ENCODE measurements around the gene LRP6.
"Not testable (repeated sequence)": the region's sequence is repeated elsewhere in the genome, so short reads cannot be mapped to it uniquely, and the experiment has no call there.

Gene LRP6

DNA sequence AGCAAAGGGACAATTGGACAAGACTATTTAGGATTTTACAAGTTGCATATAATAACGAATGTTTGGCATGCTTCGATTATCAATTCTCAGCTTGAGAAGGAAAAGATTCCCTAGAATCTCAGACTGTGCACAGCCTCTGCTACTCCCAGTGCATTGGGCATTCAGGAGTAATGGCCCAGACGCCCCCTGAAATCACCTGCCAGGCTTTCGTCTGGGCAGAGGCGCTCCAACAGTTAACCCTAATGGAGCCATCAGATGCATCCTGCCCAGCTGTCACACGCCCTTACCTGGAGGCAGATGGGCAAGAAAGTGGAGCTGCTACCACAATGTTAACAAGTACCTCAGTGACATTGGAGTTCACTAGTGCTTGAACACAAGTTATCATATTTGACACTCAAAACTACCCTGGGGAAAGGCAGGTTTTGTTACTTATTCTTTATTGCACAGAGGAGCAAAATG is 927 bp upstream of the LRP6 start:
- TF ChIP-seq HDGF (IDR thresholded peaks at IDR 0.05; ENCODE audit: borderline replicate concordance) (no peak), TARDBP (IDR thresholded peaks at IDR 0.05) (no peak), L3MBTL2 (conservative IDR thresholded peaks at IDR 0.05) (no peak), ZNF384 (IDR thresholded peaks at IDR 0.05) (no peak), CTBP1 (IDR thresholded peaks at IDR 0.05; ENCODE audit: borderline replicate concordance) (no peak), FOXA1 (IDR thresholded peaks at IDR 0.05) (no peak)
- ChIA-PET CTCF (interaction anchor here (1.1 kb wide), 1 partner anchor 82 kb away, joined by 3 read pairs; the partner anchor contains the start of gene MANSC1), POLR2A (interaction anchor here (1.5 to 3.5 kb wide), 2 partner anchors 9 to 52 kb away, joined by 5 to 21 read pairs; no protein-coding TSS in a partner anchor)

DNA sequence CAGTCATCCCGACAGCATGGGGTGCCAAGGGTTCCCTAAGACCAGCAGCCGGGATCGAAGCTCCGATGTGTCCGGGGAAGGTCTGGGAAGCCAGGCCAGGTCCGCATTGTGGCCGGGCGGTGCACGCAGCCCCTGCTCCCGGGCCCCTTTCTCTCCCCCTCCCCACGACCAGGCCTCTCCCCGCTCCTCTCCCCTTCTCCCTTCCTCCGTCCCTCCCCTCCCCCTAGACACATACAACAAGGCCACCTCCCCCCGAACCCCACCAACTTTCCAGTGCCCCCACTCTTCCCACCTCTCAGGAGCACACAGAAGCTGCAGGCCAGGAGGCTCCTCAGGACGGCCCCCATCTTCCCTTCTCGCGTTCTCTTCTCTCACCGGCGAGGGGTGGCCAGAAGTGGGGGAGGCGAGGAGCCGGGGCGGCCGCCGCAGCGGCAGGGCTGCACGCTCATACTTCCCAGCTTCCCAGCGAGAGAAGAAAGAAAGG is 413 bp downstream of the LRP6 start:
- TF ChIP-seq, protein P1, sequence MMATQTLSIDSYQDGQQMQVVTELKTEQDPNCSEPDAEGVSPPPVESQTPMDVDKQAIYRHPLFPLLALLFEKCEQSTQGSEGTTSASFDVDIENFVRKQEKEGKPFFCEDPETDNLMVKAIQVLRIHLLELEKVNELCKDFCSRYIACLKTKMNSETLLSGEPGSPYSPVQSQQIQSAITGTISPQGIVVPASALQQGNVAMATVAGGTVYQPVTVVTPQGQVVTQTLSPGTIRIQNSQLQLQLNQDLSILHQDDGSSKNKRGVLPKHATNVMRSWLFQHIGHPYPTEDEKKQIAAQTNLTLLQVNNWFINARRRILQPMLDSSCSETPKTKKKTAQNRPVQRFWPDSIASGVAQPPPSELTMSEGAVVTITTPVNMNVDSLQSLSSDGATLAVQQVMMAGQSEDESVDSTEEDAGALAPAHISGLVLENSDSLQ (IDR thresholded peaks at IDR 0.05), result no peak
- TF ChIP-seq L3MBTL2 (conservative IDR thresholded peaks at IDR 0.05) (no peak), CTBP1 (IDR thresholded peaks at IDR 0.05; ENCODE audit: borderline replicate concordance) (no peak), TARDBP (IDR thresholded peaks at IDR 0.05) (no peak)
- POLR2A ChIA-PET, result interaction anchor here (0.6 to 3.5 kb wide), 12 partner anchors 8 to 182 kb away, joined by 3 to 21 read pairs (median 4); partner anchors contain the start of gene MANSC1
- peak; percentile 29 for DNase-seq (ENCODE audit: extremely low spot score)
- CTCF ChIA-PET, result interaction anchor here (0.6 kb wide), 1 partner anchor 64 kb away, joined by 3 read pairs; no protein-coding TSS in a partner anchor

More for the DNA sequence above, 927 bp upstream of the LRP6 start:
- DNase-seq (ENCODE audit: extremely low spot score), result no peak

DNA sequence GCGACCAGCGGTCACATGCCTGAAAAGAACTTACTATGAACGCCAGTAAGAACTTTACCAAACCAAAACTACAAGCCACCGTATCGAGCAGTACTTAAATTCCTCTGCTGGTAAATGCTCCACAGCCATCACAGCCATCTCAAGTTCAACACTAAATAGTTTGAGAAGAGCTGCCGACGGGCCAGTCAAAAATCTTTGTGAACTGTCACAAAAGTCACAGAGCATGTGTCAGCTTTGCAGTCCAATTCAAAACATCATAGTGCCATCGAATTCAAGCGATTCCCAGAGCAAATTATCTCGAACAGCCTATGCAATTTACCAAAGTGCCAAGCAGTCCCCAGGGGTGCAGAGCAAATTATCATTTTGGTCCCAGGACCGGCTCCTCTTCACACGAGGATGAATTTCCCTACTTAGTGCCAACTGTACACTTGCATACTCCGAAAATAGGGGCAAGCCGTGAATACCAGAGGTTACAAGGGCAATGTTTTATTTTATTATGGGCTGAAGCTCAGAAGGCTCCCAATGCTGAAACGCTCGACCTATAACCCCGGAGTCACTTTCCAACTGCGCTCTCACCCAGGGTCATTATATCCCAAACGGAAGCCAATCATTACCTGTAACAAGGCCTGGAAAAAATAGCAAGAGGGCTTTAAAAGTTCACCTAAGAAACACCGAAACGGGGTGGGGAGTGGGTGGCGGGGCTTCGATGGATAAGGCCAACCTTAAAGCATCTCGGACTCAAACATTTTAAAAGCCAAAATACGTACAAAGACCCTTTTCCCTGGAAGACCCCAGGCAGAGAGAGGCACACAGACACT is 1.1 kb downstream of the LRP6 start:
- DNase-seq (ENCODE audit: extremely low spot score), result peak; percentile 13
- ChIA-PET CTCF (no interaction called here), POLR2A (interaction anchor here (0.7 to 3.5 kb wide), 11 partner anchors 9 to 91 kb away, joined by 3 to 21 read pairs (median 4); partner anchors contain the start of genes BORCS5 and MANSC1)

DNA sequence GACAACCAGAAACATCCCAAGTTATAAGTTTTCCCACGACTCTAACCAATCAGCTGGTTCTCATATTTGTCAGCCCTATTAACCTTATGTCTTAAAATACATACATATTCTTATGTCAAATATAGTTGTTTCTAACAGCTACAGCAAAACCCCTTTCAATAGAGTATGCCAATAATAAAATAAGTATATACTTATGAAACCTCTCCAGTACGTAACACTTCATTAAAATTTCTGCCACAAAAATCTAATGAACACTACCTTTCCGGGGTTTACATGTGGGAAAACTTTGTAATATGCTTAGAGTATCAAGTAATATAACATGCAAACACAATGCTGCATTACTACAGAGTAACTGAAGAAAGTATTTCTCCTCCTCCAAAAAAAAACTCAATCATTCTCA is 1.8 kb downstream of the LRP6 start:
- ChIA-PET POLR2A (interaction anchor here (0.7 to 3.5 kb wide), 8 partner anchors 8 to 97 kb away, joined by 3 to 21 read pairs (median 4); partner anchors contain the start of gene BORCS5), CTCF (no interaction called here)
- TF ChIP-seq FOXA1 (IDR thresholded peaks at IDR 0.05), result no peak
- no peak for TF ChIP-seq LEF1 (IDR thresholded peaks at IDR 0.05; ENCODE audit: borderline replicate concordance)
- no peak for TF ChIP-seq HDGF (IDR thresholded peaks at IDR 0.05; ENCODE audit: borderline replicate concordance)
- no peak for TF ChIP-seq CTBP1 (IDR thresholded peaks at IDR 0.05; ENCODE audit: borderline replicate concordance)
- TF ChIP-seq NFRKB (IDR thresholded peaks at IDR 0.05), result no peak
- TF ChIP-seq L3MBTL2 (conservative IDR thresholded peaks at IDR 0.05), result no peak
- no peak for TF ChIP-seq BHLHE40 (IDR thresholded peaks at IDR 0.05; ENCODE audit: borderline replicate concordance)
- TF ChIP-seq TARDBP (IDR thresholded peaks at IDR 0.05), result no peak

More for the DNA sequence above, 1.1 kb downstream of the LRP6 start:
- TF ChIP-seq FOXK2 (IDR thresholded peaks at IDR 0.05) (no peak), L3MBTL2 (conservative IDR thresholded peaks at IDR 0.05) (no peak), LEF1 (IDR thresholded peaks at IDR 0.05; ENCODE audit: borderline replicate concordance) (no peak), FOXM1 (IDR thresholded peaks at IDR 0.05; ENCODE audit: borderline replicate concordance) (no peak), TARDBP (IDR thresholded peaks at IDR 0.05) (no peak), ARNT (IDR thresholded peaks at IDR 0.05) (no peak), FOXA1 (IDR thresholded peaks at IDR 0.05) (no peak)

DNA sequence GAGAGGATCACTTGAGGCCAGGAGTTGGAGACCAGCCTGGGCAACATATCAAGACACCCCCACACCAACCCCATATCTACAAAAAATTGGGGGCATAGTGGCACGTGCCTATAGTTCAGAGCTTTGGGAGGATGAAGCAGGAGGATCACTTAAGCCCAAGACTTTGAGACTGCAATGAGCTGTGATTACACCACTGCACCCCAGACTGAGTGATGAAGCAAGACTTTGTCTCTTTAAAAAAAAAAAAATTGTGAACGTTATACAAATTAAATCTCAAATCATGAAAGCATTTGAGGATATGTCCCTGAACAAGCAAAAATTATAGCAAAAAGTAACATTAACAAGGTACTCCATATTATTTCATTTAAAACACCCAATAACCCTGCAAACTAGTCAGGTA is 2.9 kb downstream of the LRP6 start:
- ChIA-PET POLR2A (interaction anchor here (1.1 kb wide), 1 partner anchor 9 kb away, joined by 3 read pairs; no protein-coding TSS in a partner anchor), CTCF (no interaction called here)
- no peak for DNase-seq (ENCODE audit: extremely low spot score)
- TF ChIP-seq TARDBP (IDR thresholded peaks at IDR 0.05), result no peak
- no peak for TF ChIP-seq SP1 (IDR thresholded peaks at IDR 0.05)
- no peak for TF ChIP-seq FOXK2 (IDR thresholded peaks at IDR 0.05)
- no peak for TF ChIP-seq BHLHE40 (IDR thresholded peaks at IDR 0.05; ENCODE audit: borderline replicate concordance)
- TF ChIP-seq CTBP1 (IDR thresholded peaks at IDR 0.05; ENCODE audit: borderline replicate concordance), result no peak
- no peak for TF ChIP-seq FOXM1 (IDR thresholded peaks at IDR 0.05; ENCODE audit: borderline replicate concordance)
- no peak for TF ChIP-seq HDGF (IDR thresholded peaks at IDR 0.05; ENCODE audit: borderline replicate concordance)
- TF ChIP-seq FOXA1 (IDR thresholded peaks at IDR 0.05), result no peak
- TF ChIP-seq NFRKB (IDR thresholded peaks at IDR 0.05), result no peak
- no peak for TF ChIP-seq LEF1 (IDR thresholded peaks at IDR 0.05; ENCODE audit: borderline replicate concordance)
- no peak for TF ChIP-seq ZNF384 (IDR thresholded peaks at IDR 0.05)

More for the DNA sequence above, 1.8 kb downstream of the LRP6 start:
- DNase-seq (ENCODE audit: extremely low spot score), result no peak

DNA sequence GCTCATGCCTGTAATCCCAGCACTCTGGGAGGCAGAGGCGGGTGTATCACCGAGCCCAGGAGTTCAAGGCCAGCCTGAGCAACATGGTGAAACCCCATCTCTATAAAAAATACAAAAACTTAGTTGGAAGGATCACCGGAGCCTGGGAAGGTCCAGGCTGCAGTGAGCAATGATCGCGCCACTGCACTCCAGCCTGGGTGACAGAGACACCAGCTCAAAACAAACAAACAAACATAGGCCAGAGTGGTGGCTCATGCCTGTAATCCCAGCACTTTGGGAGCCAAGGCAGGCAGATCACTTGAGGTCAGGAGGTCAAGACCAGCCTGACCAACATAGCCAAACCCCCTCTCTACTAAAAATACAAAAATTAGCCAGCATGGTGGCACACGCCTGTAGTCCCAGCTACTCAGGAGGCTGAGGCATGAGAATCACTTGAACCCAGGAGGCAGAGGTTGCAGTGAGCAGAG is 10.5 kb downstream of the LRP6 start:
- POLR2A ChIA-PET, result interaction anchor here (2.6 kb wide), 1 partner anchor 9 kb away, joined by 10 read pairs; the partner anchor contains the start of gene LRP6
- DNase-seq (ENCODE audit: extremely low spot score); CTCF ChIA-PET: not testable (repeated sequence)

DNA sequence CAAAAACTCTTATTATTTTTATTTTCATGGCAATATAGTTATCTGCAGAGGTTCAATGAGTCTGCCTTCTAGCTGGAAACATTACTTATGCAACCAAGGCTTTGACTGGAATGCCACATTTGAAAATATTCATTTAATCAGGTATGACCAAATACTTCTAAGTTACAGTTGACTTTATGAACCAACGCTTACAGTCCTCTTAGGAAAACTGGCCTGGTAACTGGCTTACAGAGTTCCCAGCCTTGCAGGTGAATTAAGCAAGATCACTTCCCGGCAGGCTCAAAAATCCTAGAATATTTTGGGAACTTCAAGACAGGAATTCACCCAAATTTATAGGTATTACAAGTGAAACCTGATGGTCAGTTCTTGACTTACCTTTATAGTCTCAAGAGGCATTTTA is 12.3 kb downstream of the LRP6 start:
- ChIA-PET CTCF (no interaction called here), POLR2A (no interaction called here)
- DNase-seq (ENCODE audit: extremely low spot score), result no peak
- TF ChIP-seq LEF1 (IDR thresholded peaks at IDR 0.05; ENCODE audit: borderline replicate concordance) (no peak), FOXK2 (IDR thresholded peaks at IDR 0.05) (no peak), FOXA1 (IDR thresholded peaks at IDR 0.05) (no peak), ARNT (IDR thresholded peaks at IDR 0.05) (no peak), SUZ12 (IDR thresholded peaks at IDR 0.05) (no peak), CTBP1 (IDR thresholded peaks at IDR 0.05; ENCODE audit: borderline replicate concordance) (no peak), ZNF384 (IDR thresholded peaks at IDR 0.05) (no peak), ELF4 (IDR thresholded peaks at IDR 0.05) (no peak), NFRKB (IDR thresholded peaks at IDR 0.05) (no peak), HDGF (IDR thresholded peaks at IDR 0.05; ENCODE audit: borderline replicate concordance) (no peak), FOXM1 (IDR thresholded peaks at IDR 0.05; ENCODE audit: borderline replicate concordance) (no peak), TARDBP (IDR thresholded peaks at IDR 0.05) (no peak), BHLHE40 (IDR thresholded peaks at IDR 0.05; ENCODE audit: borderline replicate concordance) (no peak), L3MBTL2 (conservative IDR thresholded peaks at IDR 0.05) (no peak), SP1 (IDR thresholded peaks at IDR 0.05) (no peak)
- TF ChIP-seq, protein P1 (IDR thresholded peaks at IDR 0.05), result no peak

Measured in HEK293T (cell line).